Measurements from ENCODE around the gene MCOLN1.
A peak's percentile ranks its signal among the peaks of the same experiment; 100 is the strongest.

- TF ChIP-seq CTCF (IDR thresholded peaks at IDR 0.05) (no peak), EP300 (IDR thresholded peaks at IDR 0.05) (peak in 1 of 4 donors; percentile 19)
Measured at GRCh38 chr19:7545904-7546303, 23.5 kb downstream of the MCOLN1 start.

Measured in upper lobe of left lung (tissue), 4 donors.